Dermis blood vessel endothelial cell (primary cell): Measurements from ENCODE around the gene PIK3R3. TPM values are rescaled to one million over a fixed set of nuclear protein-coding genes. Genes with fewer than 3 reads are reported as not detected.

ENCODE experiments used
- DNase-seq: peaks from one replicate; pipeline ENCODE4 v3.0.0; 2010
- total RNA-seq: library from RNA; depleted of rRNA; stranded (reverse); fragments of >200 nt; gene quantifications from 2 replicates; pipeline ENCODE4 v1.2.3, GENCODE V29; 2014

Gene PIK3R3
- total RNA-seq = 15.8 and 21.0 TPM in 2 replicates

DNA sequence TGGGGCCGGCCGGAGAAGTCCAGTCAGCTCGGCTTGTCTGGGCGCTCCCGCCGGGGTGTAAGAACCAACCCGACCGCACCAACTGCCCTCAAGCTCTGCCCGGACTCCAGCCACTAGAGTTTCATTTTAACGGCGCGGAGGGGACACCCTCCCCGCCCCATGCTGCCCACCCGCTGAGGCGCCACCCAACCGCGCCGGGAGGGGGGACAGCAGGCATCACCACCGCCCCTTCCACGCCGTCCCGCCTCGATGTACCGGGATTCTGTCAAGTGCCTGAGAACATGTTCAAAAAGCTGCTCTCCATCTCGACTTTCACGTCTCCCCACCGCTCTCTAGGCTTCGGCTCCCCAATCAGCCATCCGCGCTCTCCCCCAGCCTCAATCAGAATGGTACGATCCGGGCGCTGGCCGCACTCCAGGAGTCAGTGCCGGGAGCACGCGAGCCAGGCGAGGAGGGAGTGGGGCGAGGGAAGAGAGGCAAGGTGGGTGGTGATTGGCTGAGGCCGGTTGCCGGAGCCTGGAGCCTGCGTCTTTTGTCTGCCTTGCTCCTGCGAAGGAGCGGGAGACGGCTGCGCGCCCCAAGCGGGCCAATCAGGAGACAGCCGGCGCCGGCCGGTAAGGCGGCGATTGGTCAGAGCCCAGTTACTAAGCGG, at the start of gene PIK3R3:
Gene PIK3R3, minus strand, starts transcription at position 101 of the 652 bp plus-strand sequence. CDS start 677 bp downstream, outside the sequence.
- peak; percentile 99 for DNase-seq

- DNase-seq = peak; percentile 77
These were observed 49.2 kb upstream of the PIK3R3 start for GRCh38 chr1:46181343-46182260.

DNA sequence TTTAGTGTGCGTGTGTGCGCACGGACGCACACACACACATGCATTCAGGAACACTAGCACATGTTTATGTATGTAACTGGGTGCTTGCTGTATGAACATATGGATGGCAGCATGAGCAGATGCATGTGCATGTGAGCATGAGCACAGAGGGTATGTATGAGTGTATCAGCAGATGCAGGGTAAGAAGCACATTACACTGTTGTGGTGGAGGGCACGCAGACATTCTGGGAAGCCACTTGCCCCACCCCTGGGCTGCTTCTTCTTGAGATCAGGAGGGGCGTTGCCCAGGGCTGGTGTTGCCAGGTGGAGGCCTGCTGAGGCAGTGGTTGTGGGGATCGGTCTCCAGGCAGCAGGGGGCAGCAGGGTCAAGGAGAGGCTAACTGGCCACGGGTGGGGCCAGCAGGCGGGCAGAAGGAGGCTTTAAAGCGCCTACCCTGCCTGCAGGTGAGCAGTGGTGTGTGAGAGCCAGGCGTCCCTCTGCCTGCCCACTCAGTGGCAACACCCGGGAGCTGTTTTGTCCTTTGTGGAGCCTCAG, 47.7 kb upstream of the PIK3R3 start:
- peak; percentile 30 for DNase-seq

GRCh38 chr1:46179138-46180081, 47.0 kb upstream of the PIK3R3 start:
- DNase-seq = peak; percentile 92

- DNase-seq = no peak
These were observed 43.9 kb upstream of the PIK3R3 start, which contains the start of gene P3R3URF for GRCh38 chr1:46176211-46176865. Gene P3R3URF (minus strand): TSS chr1:46176488. CDS start chr1:46176471, 17 bp downstream.

- DNase-seq = no peak
These were observed 42.8 kb upstream of the PIK3R3 start for GRCh38 chr1:46175243-46175642.

- no peak for DNase-seq
These were observed 42.2 kb upstream of the PIK3R3 start, which contains the start of gene TSPAN1 for GRCh38 chr1:46174448-46175231. Gene TSPAN1 (plus strand): TSS chr1:46175087. CDS start chr1:46181108, 6,021 bp downstream.

DNA sequence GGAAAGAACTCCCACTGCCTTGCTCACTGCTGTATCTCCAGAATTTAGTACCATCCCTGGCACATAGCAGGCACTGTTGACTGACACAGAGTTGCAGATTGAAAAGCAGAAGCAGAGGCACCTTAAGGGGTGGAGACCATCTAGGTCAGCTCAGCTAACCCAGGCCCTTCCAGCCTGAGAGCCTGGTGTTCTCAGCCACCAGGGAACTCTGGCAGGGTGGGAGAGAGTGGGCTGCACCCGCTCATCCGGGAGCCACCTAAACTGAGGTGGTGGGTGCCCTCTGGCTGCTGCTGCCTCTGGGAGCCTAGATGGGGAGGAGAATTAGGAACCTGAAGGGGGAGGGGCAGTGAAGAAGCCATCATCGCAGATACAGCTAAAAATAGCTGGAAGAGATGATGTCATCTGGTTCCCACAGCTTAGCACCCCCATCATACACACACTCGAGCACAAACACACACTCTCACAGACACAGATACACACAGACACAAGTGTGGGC, 41.0 kb upstream of the PIK3R3 start:
- no peak for DNase-seq

DNA sequence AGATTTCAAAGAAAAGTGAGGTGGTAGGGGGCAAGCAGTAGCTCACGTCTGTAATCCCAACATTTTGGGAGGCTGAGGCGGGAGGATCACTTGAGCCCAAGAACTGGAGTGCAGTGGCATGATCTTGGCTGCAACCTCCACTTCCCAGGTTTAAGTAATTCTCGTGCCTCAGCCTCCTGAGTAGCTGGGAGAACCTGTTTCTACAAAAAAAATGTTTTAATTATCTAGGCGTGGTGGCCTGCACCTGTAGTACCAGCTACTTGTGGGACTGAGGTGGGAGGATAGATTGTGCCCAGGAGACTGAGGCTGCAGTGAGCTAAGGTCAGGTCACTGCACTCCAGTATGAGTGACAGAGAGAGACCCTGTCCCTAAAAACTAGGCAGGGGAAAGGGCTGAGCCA, 39.9 kb upstream of the PIK3R3 start:
- DNase-seq = no peak

DNA sequence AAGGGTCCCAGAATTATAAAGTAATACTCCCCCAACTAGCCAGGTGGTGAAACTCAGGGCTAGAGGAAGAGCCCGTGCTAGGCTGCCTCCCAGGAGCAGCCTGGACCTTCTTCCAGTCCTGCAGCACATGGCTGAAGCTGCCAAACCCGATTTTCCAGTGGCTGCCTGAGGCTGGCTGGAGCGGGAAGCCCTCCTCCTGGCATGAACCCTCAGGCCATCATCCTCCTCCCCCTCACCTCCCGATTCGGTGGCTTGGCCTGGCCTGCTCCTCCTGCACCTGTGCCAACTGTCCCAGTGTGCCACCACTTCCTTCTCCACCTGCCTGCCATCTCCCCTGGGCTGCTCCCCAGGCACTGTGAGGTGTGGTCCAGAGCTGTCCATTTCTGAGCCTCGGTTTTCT, 39.4 kb upstream of the PIK3R3 start:
- DNase-seq = peak; percentile 17

- DNase-seq = peak; percentile 40
These were observed 38.9 kb upstream of the PIK3R3 start for GRCh38 chr1:46171351-46171750.

- DNase-seq = no peak
These were observed 37.5 kb upstream of the PIK3R3 start for GRCh38 chr1:46169811-46170454.

GRCh38 chr1:46168477-46168876, 36.0 kb upstream of the PIK3R3 start:
- no peak for DNase-seq

DNA sequence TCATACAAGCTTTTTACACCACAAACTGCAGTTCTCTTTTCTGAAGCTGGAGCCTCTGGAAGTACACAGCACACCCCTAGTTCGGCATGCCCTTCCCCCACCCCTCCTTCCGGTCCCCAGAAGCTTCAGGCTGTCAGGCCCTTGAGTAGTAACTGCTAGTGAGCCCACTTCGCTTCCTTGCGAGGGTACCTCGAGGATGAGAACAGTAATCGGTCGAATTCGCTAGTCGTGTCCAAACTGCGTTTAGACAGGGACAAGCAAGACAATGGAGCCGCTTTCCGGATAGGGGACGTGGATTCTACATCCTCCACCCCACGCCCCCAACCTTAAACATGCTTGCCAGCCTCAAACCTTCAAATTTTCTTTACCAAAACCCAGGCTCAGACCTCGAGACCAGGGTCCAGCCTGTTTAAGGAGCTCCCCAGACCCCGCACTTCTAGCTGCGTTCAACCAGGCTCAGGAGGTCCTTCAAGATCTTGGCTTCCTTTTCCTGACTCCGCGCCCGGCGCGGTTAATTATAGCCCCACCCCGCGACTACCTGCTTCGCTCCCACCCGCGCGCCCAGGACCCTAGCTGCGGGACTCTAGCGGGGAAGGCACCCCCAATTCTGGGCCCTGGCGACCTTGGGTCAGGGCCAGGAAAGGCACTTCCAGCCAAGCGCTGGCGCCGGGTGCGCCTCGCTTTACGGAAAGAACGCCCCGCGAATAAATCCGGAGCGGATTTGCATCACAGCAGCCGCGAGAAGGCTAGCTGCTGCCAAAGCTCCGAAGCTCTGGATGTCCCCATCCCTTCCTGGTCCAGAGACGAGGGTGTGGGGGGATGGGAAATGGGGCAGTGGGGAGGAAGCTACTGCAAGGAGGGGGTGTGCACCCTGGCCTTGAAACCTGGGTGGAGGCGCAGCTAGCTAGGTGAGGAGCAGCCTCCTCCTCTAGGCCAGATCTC, 34.4 kb upstream of the PIK3R3 start:
- DNase-seq = peak; percentile 65

- DNase-seq = no peak
These were observed 27.8 kb upstream of the PIK3R3 start for GRCh38 chr1:46160212-46160611.

DNA sequence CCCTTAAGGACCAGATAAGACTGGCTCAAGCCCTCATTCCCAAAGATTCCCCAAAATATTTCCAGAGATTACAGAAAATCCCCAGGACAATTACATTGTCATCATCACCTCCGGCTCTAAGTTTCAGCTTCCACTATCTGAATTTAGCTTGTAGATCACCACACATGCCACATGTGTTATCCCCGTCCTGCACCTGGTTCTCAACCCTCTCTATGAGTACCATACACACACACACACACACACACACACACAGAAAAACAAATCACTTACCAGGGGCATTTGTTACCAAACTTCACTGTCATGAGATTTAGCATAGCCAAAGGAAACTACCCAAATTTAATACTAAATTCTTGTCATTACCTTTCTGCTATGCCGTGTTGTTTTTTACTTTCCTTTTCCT, 27.1 kb upstream of the PIK3R3 start:
- DNase-seq = no peak

DNA sequence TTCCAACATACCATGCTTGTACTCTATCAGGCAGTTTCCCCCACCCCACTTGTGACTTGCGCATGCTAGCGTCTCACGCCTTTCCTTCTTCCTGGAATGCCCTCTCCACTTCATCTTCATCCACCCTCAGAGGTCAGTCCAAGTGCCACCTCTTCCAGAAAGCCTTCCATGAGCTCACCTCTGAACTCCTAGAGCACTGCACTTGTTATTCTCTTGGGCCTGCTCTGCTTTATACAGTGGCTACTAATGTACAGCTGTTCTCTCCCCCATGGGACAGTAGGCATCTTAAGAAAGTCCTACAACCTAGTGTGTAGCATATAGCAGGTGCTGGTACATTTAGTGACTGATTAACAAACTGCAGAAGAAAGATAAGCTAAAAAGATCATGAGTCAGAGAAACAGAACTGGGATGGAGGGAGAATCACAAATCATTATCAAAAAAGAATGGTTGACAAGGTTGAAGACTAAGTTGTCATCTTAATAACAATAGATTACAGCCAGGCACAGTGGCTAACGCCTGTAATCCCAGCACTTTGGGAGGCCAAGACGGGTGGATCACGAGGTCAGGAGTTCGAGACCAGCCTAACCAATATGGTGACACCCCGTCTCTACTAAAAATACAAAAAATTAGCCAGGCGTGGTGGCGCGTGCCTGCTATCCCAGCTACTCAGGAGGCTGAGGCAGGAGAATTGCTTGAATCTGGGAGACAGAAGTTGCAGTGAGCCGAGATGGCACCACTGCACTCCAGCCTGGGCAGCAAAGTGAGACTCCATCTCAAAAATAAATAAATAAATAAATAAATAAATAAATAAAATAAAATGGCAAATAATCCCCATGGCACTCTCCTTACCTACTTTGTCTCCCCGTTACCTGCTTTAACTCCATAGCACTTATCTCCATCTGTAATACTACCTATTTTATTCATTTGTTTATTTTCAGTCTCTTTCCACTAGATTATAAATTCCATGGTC, 26.2 kb upstream of the PIK3R3 start:
- DNase-seq = no peak

GRCh38 chr1:46157916-46158311, 25.5 kb upstream of the PIK3R3 start:
- DNase-seq = no peak
